ENCODE measurements around the gene ZNF441. TPM values are rescaled to one million over a fixed set of nuclear protein-coding genes. Genes with fewer than 3 reads are reported as not detected.

ZNF441 gene
- total and polyA plus RNA-seq, 10 donors, result 5.0 to 17.4 (median 11.8) TPM

DNA sequence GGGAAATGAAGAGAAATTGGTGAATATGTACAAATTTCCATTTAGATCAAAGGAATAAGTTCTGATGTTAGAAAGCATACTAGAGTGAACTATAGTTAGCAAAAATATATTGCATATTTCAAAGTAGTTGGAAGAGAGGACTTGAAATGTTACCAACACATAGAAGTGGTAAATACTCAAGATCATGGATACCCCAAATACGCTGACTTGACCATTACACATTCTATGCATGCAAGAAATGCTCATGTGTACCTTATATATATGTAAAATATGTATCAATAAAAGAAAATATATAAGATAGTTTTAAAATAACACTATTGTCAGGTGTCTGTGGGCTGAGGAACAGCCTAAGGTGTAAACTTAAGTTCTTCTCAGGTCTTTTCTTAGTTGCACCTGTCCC lies 17.0 kb downstream of the ZNF441 start:
- no peak overlapping the region for H3K4me3 ChIP-seq
- 95 to 100% (median 100%) methylated on average over 1 of the region's 1 CpG for WGBS, 5 donors
- peaks cover 27 to 100% (median 100%) of the 10 kb centered on the region in 8 donors for H3K9me3 ChIP-seq
- DNase-seq, result no peak
- intact Hi-C loops (cut with DNase I; ENCODE audit: low total_unique reads), result no loop called here
- no peak overlapping the region for H3K27ac ChIP-seq
- H3K27me3 ChIP-seq (replicated peaks in 1 of 7), result no peaks in the 10 kb centered on the region
- no peaks in the 10 kb centered on the region for H3K4me1 ChIP-seq
- H3K36me3 ChIP-seq, result peaks cover 21 to 57% (median 35%) of the 10 kb centered on the region in 6 donors
- no peak for TF ChIP-seq POLR2A (IDR thresholded peaks at IDR 0.05)
- TF ChIP-seq, protein P1, sequence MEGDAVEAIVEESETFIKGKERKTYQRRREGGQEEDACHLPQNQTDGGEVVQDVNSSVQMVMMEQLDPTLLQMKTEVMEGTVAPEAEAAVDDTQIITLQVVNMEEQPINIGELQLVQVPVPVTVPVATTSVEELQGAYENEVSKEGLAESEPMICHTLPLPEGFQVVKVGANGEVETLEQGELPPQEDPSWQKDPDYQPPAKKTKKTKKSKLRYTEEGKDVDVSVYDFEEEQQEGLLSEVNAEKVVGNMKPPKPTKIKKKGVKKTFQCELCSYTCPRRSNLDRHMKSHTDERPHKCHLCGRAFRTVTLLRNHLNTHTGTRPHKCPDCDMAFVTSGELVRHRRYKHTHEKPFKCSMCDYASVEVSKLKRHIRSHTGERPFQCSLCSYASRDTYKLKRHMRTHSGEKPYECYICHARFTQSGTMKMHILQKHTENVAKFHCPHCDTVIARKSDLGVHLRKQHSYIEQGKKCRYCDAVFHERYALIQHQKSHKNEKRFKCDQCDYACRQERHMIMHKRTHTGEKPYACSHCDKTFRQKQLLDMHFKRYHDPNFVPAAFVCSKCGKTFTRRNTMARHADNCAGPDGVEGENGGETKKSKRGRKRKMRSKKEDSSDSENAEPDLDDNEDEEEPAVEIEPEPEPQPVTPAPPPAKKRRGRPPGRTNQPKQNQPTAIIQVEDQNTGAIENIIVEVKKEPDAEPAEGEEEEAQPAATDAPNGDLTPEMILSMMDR (IDR thresholded peaks at IDR 0.05 in 8 of 11, conservative IDR thresholded peaks at IDR 0.05 in 3 of 11), result no peak

DNA sequence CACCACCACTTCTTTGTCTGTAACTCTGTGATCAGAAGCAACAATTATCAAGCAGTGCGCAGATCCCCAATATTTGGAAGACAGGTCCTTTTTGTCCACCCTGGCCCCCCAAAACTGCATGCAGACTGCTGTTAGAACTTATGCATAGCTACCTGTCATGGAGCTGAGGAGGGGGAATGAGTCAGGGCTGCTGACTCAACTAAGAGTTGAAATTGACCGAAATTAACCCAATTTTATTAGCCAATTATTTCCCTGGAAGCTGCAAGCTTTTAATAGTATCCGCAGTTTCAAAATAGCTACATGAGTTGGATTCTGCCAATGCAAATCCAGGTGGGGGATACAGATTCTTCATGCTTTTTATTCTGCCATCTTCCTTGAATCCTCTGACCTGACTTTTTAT lies 17.6 kb downstream of the ZNF441 start:
- H3K27me3 ChIP-seq (replicated peaks in 1 of 7), result no peaks in the 10 kb centered on the region
- no peak overlapping the region for H3K27ac ChIP-seq
- H3K36me3 ChIP-seq, result peaks cover 21 to 51% (median 29%) of the 10 kb centered on the region in 6 donors
- intact Hi-C loops (cut with DNase I; ENCODE audit: low total_unique reads), result no loop called here
- WGBS, 5 donors, result 91 to 99% (median 98%) methylated on average over 3 of the region's 3 CpGs
- H3K4me1 ChIP-seq, result no peaks in the 10 kb centered on the region
- H3K4me3 ChIP-seq, result no peak overlapping the region
- TF ChIP-seq, protein P1 (IDR thresholded peaks at IDR 0.05 in 8 of 11, conservative IDR thresholded peaks at IDR 0.05 in 3 of 11), result no peak
- TF ChIP-seq POLR2A (IDR thresholded peaks at IDR 0.05) (no peak), POLR2AphosphoS5 (IDR thresholded peaks at IDR 0.05) (no peak)
- peaks cover 27 to 100% (median 100%) of the 10 kb centered on the region in 8 donors for H3K9me3 ChIP-seq
- DNase-seq, result no peak

DNA sequence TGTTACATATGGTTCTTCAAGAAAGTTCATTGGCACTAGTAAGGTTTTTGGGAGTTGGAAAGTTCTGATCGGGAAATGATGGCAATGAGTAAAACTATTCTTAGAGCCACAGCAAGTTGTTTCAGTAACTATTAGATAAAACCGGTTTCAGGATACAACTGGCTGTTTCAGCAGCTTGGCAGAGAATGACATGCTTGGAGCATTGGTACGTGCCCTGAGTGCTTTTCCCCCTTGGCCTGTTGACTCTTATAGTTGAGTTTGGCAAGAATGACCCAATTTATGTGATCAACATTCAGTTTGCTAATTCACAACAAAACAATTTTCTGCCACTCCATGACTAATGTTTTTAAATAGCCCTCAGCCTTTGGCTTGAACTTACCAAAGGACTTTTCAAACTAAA lies 20.7 kb downstream of the ZNF441 start:
- peaks cover 9 to 100% (median 98%) of the 10 kb centered on the region in 8 donors for H3K9me3 ChIP-seq
- no peaks in the 10 kb centered on the region for H3K4me1 ChIP-seq
- H3K27ac ChIP-seq, result no peak overlapping the region
- H3K27me3 ChIP-seq (replicated peaks in 1 of 7), result no peaks in the 10 kb centered on the region
- TF ChIP-seq POLR2A (IDR thresholded peaks at IDR 0.05) (no peak), POLR2AphosphoS5 (IDR thresholded peaks at IDR 0.05) (no peak)
- TF ChIP-seq, protein P1 (IDR thresholded peaks at IDR 0.05 in 8 of 11, conservative IDR thresholded peaks at IDR 0.05 in 3 of 11), result no peak
- H3K4me3 ChIP-seq, result no peak overlapping the region
- intact Hi-C loops (cut with DNase I; ENCODE audit: low total_unique reads), result no loop called here
- DNase-seq, result no peak
- 74 to 81% (median 79%) methylated on average over 3 of the region's 3 CpGs for WGBS, 5 donors
- peaks cover 0 to 19% (median 0%) of the 10 kb centered on the region in 6 donors for H3K36me3 ChIP-seq

DNA sequence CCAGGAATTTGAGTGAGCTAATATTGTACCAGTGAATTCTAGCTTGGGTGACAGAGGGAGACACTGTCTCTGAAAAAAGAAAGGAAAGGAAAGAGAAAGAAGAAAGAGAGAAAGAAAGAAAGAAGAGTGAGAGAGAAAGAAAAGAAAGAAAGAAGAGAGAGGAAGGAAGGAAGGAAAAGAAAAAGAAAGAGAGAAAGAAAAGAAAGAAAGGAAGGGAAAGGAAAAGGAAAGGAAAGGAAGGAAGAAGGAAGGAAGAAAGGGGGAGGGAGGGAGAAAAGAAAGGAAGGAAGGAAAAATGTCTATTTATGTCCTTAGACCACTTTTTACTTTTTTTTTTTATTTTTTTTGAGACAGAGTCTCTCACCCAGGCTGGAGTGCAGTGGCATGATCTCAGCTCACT lies 26.1 kb downstream of the ZNF441 start:
- peaks cover 0 to 58% (median 49%) of the 10 kb centered on the region in 8 donors for H3K9me3 ChIP-seq
- intact Hi-C loops (cut with DNase I; ENCODE audit: low total_unique reads), result no loop called here
- H3K27ac ChIP-seq, result no peak overlapping the region
- H3K36me3 ChIP-seq, result no peaks in the 10 kb centered on the region
- peaks cover 6 to 10% (median 9%) of the 10 kb centered on the region in 6 donors for H3K4me1 ChIP-seq
- TF ChIP-seq, protein P1 (IDR thresholded peaks at IDR 0.05 in 8 of 11, conservative IDR thresholded peaks at IDR 0.05 in 3 of 11), result no peak
- TF ChIP-seq POLR2AphosphoS5 (IDR thresholded peaks at IDR 0.05), result no peak
- TF ChIP-seq POLR2A (IDR thresholded peaks at IDR 0.05), result no peak
- H3K27me3 ChIP-seq (replicated peaks in 1 of 7), result no peaks in the 10 kb centered on the region
- H3K4me3 ChIP-seq, result no peak overlapping the region
- no peak for DNase-seq
